Thymus (tissue), 14 donors: ENCODE results near the gene PLAAT2. TPM values are rescaled to one million over a fixed set of nuclear protein-coding genes. Genes with fewer than 3 reads are reported as not detected.

Source experiments
- DNase-seq, 9 donors: peaks; one replicate each; pipeline ENCODE4 v3.0.0-alpha.2; 2013; ENCODE audit warnings: low spot score in 9 of 9, low read depth in 6 of 9, missing footprints in 1 of 9
- H3K27ac ChIP-seq, 2 donors: one replicate each; pipeline ENCODE4 v1.5.1; 2013; ENCODE audit warnings: control low read depth in 1 of 2, low read depth in 1 of 2, low read length in 1 of 2, mild to moderate bottlenecking in 1 of 2, moderate library complexity in 1 of 2
- H3K27me3 ChIP-seq, 2 donors: one replicate each; pipeline ENCODE4 v1.5.1; 2013; ENCODE audit warnings: low read length in 1 of 2; ENCODE audit not compliant: control insufficient read depth in 2 of 2, insufficient read depth in 1 of 2
- H3K36me3 ChIP-seq, 2 donors: one replicate each; pipeline ENCODE4 v1.5.1; 2013; ENCODE audit warnings: low read length in 1 of 2, mild to moderate bottlenecking in 1 of 2, moderate library complexity in 1 of 2; ENCODE audit not compliant: control insufficient read depth in 2 of 2, insufficient read depth in 2 of 2
- H3K4me1 ChIP-seq, 2 donors: one replicate each; pipeline ENCODE4 v1.5.1; 2013; ENCODE audit warnings: low read length in 2 of 2; ENCODE audit not compliant: control insufficient read depth in 2 of 2, insufficient read depth in 2 of 2
- H3K4me3 ChIP-seq, 2 donors: one replicate each; pipeline ENCODE4 v1.5.1; 2013; ENCODE audit warnings: low read length in 2 of 2, control low read depth in 1 of 2, mild to moderate bottlenecking in 1 of 2
- H3K9me3 ChIP-seq, 2 donors: one replicate each; pipeline ENCODE4 v1.5.1; 2013; ENCODE audit warnings: low read length in 1 of 2, mild to moderate bottlenecking in 1 of 2; ENCODE audit not compliant: control insufficient read depth in 2 of 2, insufficient read depth in 1 of 2
- WGBS: extraction: QIAGEN DNeasy Blood & Tissue Kit; methylation state at CpG from one replicate; pipeline ENCODE4 v1.1.7; 2013; 5-methylcytosine and 5-hydroxymethylcytosine counted together
- long read RNA-seq, 10 donors: transcript quantifications; one replicate each; lab custom pipeline, GENCODE V29; 2026
- polyA plus RNA-seq: library from polyadenylated mRNA; stranded (reverse); fragments of 200-250 nt; gene quantifications from one replicate; pipeline ENCODE4 v1.2.3, GENCODE V29; 2013
- total RNA-seq: library from RNA; stranded (reverse); fragments of 120-200 nt; gene quantifications from one replicate; pipeline ENCODE4 v1.2.4, GENCODE V29; 2013
- donor health status: healthy.

The PLAAT2 gene
- total RNA-seq (0.19 TPM), polyA plus RNA-seq (1.8 TPM)
- long read RNA-seq, donor 1 = 0 reads
- long read RNA-seq, donor 2 = 0 reads
- long read RNA-seq, donor 3 = 0 reads
- long read RNA-seq, donor 4 = 0 reads
- long read RNA-seq, donor 5 = 0 reads
- long read RNA-seq, donor 6 = 0 reads
- long read RNA-seq, donor 7 = 0 reads
- long read RNA-seq, donor 8 = 0 reads
- long read RNA-seq, donor 9 = 0 reads
- long read RNA-seq, donor 10 = 0 reads

DNA sequence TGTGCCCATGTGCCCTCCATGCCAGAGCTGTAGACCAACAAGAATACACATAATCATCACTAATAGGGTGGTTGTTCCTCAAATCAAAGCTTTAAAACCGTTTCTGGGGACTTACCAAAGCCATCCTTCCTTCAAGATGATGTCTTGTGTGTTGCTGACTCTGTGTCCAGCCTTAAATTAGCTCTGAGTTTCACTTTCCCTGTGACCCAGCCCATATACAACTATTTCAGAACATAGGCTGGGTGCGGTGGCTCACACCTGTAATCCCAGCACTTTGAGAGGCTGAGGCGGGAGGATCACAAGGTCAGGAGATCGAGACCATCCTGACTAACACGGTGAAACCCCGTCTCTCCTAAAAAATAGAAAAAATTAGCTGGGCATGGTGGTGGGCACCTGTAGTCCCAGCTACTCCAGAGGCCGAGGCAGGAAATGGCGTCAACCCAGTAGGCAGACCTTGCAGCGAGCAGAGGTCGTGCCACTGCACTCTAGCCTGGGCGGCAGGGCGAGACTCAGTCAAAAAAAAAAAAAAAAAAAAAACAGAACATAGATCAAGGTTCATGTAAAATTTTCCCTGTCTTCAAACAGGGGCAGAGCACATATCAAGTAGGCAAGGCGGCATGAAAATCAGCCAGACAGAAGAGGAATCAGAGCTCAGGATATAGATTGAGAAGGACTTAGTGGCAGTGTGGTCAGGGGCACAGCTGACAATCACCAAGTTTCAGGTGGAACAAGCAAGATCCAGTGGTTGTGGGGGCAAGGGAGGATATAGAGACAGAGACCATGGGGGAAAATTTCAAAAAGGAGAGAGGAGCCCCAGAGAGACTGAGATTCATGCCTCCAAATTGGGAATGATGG is at the start of gene PLAAT2:
Gene PLAAT2 (minus strand): TSS at position 179 of the 855 bp plus-strand sequence. CDS start 55 bp downstream, at position 124.
- H3K27ac ChIP-seq = no peak within 1 kb of the TSS
- H3K4me3 ChIP-seq = no peak within 1 kb of the TSS
- DNase-seq = no peak
- no peaks in the 10 kb centered on the region for H3K9me3 ChIP-seq
- 97% methylated on average over 13 of the region's 13 CpGs for WGBS
- peaks cover 13 to 16% of the 10 kb centered on the region in 2 donors for H3K4me1 ChIP-seq
- no peaks in the 10 kb centered on the region for H3K36me3 ChIP-seq
- H3K27me3 ChIP-seq = no peaks in the 10 kb centered on the region

- peaks cover 6 to 13% of the 10 kb centered on the region in 2 donors for H3K4me1 ChIP-seq
- no peak for DNase-seq
- H3K9me3 ChIP-seq = no peaks in the 10 kb centered on the region
- H3K27me3 ChIP-seq = peaks cover 0 to 56% of the 10 kb centered on the region in 2 donors
- H3K36me3 ChIP-seq = no peaks in the 10 kb centered on the region
- no peak overlapping the region for H3K27ac ChIP-seq
- no peak overlapping the region for H3K4me3 ChIP-seq
These were observed 49.0 kb upstream of the PLAAT2 start for GRCh38 chr11:63612181-63612580.

DNA sequence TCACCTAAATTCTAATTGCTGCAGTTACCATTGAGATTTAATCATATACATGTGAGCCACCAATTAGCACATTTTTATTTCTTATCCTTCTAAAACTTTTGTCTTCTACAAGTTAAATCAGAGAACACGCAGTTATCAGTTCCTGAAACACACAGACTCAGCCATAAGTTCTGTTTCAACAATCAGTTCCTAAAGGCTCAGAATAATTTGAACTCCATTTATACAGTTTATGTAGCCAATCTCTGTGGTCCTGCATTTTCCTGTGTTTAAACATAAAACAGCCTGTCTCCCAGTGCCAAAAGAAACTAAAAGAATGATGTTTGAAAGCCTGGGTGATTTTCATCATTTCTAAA is 48.2 kb upstream of the PLAAT2 start:
- WGBS = 86% methylated on average over 1 of the region's 1 CpG
- no peak overlapping the region for H3K27ac ChIP-seq
- no peak for DNase-seq

DNA sequence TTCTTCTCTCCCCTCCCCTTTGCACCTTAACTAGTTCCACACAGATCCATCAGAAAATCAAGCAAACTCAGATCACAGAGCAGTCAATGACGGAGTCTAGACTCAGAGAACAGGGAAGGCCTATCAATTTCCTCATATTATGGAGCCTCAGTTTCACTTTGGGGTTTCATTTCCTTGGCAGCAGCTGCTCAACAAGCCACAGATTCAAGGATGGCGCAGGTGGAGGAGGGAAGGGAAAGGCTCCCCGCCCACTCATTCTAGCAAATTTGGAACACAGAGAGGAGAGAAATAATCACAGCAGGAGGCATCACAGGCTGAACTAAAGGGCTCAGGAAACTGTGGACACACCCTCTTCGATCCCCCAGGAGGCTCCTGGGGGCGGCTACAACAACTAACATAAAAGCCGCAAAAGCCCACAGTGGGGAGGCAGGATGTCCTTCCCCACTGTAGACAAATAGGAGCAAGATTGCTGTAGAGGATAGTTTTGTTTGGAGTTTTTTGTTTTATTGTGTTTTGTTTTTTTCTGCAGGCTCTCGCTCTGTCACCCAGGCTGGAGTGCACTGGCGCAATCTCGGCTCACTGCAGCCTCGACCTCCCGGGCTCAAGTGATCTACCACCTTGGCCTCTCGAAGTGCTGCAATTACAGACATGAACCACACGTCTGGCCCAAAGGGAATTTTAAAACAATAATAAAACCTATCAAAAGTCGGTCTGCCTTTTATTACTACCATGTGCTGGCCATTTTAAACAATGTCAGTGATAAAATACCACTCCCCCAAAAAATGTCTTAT is 47.6 kb upstream of the PLAAT2 start:
- Histone ChIP-seq H3K27me3 (peaks cover 0 to 55% of the 10 kb centered on the region in 2 donors), H3K4me1 (peaks cover 6 to 13% of the 10 kb centered on the region in 2 donors), H3K27ac (no peak overlapping the region), H3K36me3 (no peaks in the 10 kb centered on the region), H3K9me3 (no peaks in the 10 kb centered on the region), H3K4me3 (no peak overlapping the region)
- 83% methylated on average over 14 of the region's 14 CpGs for WGBS
- no peak for DNase-seq

More for the DNA sequence above, 48.2 kb upstream of the PLAAT2 start:
- Histone ChIP-seq H3K9me3 (no peaks in the 10 kb centered on the region), H3K4me1 (peaks cover 6 to 13% of the 10 kb centered on the region in 2 donors), H3K36me3 (no peaks in the 10 kb centered on the region), H3K4me3 (no peak overlapping the region), H3K27me3 (peaks cover 0 to 56% of the 10 kb centered on the region in 2 donors)

- no peak overlapping the region for H3K27ac ChIP-seq
- H3K36me3 ChIP-seq = no peaks in the 10 kb centered on the region
- DNase-seq = no peak
- H3K4me1 ChIP-seq = peaks cover 6 to 13% of the 10 kb centered on the region in 2 donors
- H3K4me3 ChIP-seq = no peak overlapping the region
- H3K9me3 ChIP-seq = no peaks in the 10 kb centered on the region
- WGBS = 97% methylated on average over 14 of the region's 14 CpGs
- H3K27me3 ChIP-seq = peaks cover 0 to 53% of the 10 kb centered on the region in 2 donors
These were observed 46.9 kb upstream of the PLAAT2 start for GRCh38 chr11:63609971-63610580.

GRCh38 chr11:63609536-63609935 is 46.4 kb upstream of the PLAAT2 start:
- H3K27me3 ChIP-seq = peaks cover 0 to 50% of the 10 kb centered on the region in 2 donors
- no peak for DNase-seq
- H3K9me3 ChIP-seq = no peaks in the 10 kb centered on the region
- no peak overlapping the region for H3K27ac ChIP-seq
- no peaks in the 10 kb centered on the region for H3K36me3 ChIP-seq
- H3K4me1 ChIP-seq = peaks cover 5 to 13% of the 10 kb centered on the region in 2 donors
- WGBS = 97% methylated on average over 4 of the region's 4 CpGs
- H3K4me3 ChIP-seq = no peak overlapping the region

DNA sequence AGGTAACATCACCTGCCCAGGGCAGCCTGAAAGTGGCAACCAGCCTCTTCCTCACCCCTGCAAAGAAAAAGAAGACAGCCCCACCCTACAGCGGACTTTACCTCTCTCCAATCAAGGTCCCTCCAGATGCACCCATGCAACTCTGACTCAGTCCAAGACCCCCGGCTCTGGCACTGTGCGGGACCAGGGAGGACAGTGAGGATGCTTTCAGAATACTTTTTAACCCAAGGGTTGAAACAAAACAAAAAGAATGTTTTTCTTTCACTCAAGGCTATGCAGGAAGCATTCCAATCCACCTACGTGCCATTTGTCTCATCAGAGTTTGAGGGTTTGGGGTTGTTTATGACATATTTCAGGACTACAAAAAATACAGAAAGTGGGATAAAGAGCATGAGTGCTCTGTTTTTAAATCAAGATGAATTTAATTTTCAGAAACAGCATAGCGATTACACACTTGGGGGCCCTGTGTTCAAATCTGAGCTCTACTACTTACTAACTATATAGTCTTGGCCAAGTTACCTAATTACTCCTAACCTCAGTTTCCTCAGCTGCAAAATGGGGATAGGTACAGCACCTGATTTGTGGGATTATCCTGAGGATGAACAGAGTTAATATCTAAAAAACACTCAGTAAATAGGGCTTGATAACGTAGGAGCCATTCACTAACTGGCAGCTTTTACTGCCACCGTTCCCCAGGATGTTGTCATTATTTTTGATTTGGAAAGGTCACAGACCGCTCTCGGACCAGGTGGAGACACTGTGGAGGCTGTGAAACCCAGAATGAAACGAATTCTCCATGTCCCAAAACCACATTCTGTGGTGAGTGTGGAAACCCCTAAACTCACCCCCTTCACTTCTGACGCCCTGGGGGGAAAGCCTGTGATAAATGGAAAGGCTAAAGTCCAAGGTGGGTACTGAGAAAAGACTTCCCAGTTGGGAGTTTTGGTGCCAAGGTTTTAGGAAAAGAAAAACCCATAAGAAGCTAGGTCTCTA is 45.5 kb upstream of the PLAAT2 start:
- Histone ChIP-seq H3K9me3 (no peaks in the 10 kb centered on the region), H3K4me1 (peaks cover 2 to 4% of the 10 kb centered on the region in 2 donors), H3K27me3 (peaks cover 0 to 41% of the 10 kb centered on the region in 2 donors), H3K27ac (no peak overlapping the region), H3K4me3 (no peak overlapping the region), H3K36me3 (no peaks in the 10 kb centered on the region)
- DNase-seq = no peak
- WGBS = 89% methylated on average over 11 of the region's 11 CpGs

- H3K4me3 ChIP-seq = no peak overlapping the region
- no peaks in the 10 kb centered on the region for H3K36me3 ChIP-seq
- no peak overlapping the region for H3K27ac ChIP-seq
- no peaks in the 10 kb centered on the region for H3K9me3 ChIP-seq
- no peak for DNase-seq
- no peaks in the 10 kb centered on the region for H3K27me3 ChIP-seq
- WGBS = 93% methylated on average over 3 of the region's 3 CpGs
- H3K4me1 ChIP-seq = no peaks in the 10 kb centered on the region
These were observed 40.0 kb upstream of the PLAAT2 start for GRCh38 chr11:63603180-63603518.
